Chondrocyte (in vitro differentiated cells): ENCODE data around the gene ARHGAP22. TPM values are rescaled to one million over a fixed set of nuclear protein-coding genes. Genes with fewer than 3 reads are reported as not detected.
A peak's percentile ranks its signal among the peaks of the same experiment; 100 is the strongest.

Experiments used
- DNase-seq: peaks from one replicate; pipeline ENCODE4 v3.0.0; 2021; ENCODE audit warnings: mixed read lengths, low spot score
- H3K27ac Mint-ChIP-seq: one replicate; pipeline ENCODE4 v1.8.0; 2021; ENCODE audit warnings: mild to moderate bottlenecking, moderate library complexity, mixed read lengths; ENCODE audit not compliant: unreplicated experiment
- H3K27me3 Mint-ChIP-seq: 2 replicates; pipeline ENCODE4 v1.8.0; 2021; ENCODE audit warnings: low read depth, mixed read lengths
- H3K36me3 Mint-ChIP-seq: 2 replicates; pipeline ENCODE4 v1.8.0; 2021; ENCODE audit warnings: low read depth, mixed read lengths
- H3K4me1 Mint-ChIP-seq: 2 replicates; pipeline ENCODE4 v1.8.0; 2021; ENCODE audit warnings: low read depth, mild to moderate bottlenecking, mixed read lengths
- H3K4me3 Mint-ChIP-seq: one replicate; pipeline ENCODE4 v1.8.0; 2021; ENCODE audit warnings: mild to moderate bottlenecking, moderate library complexity, mixed read lengths; ENCODE audit not compliant: unreplicated experiment
- H3K9me3 Mint-ChIP-seq: 2 replicates; pipeline ENCODE4 v1.8.0; 2021; ENCODE audit warnings: low read depth, mixed read lengths
- total RNA-seq: library from RNA; stranded (reverse); gene quantifications from 3 replicates; pipeline ENCODE4 v1.2.1, GENCODE V29; 2021
- TF ChIP-seq, protein P1 (sequence below): fragments of 200-600 bp; sonication (generic); IDR thresholded peaks from 2 replicates; pipeline ENCODE4 v1.5.0; 2021; ENCODE audit warnings: antibody characterized with exemption, mild to moderate bottlenecking, moderate library complexity

The ARHGAP22 gene
- total RNA-seq, 1 donor from 2014 or later: 8.8 TPM

- Mint-ChIP-seq H3K9me3 (no peaks in the 10 kb centered on the region), H3K27ac (no peak overlapping the region), H3K27me3 (no peaks in the 10 kb centered on the region), H3K4me3 (no peak overlapping the region), H3K4me1 (peaks cover 8% of the 10 kb centered on the region), H3K36me3 (no peaks in the 10 kb centered on the region)
- TF ChIP-seq, protein P1, sequence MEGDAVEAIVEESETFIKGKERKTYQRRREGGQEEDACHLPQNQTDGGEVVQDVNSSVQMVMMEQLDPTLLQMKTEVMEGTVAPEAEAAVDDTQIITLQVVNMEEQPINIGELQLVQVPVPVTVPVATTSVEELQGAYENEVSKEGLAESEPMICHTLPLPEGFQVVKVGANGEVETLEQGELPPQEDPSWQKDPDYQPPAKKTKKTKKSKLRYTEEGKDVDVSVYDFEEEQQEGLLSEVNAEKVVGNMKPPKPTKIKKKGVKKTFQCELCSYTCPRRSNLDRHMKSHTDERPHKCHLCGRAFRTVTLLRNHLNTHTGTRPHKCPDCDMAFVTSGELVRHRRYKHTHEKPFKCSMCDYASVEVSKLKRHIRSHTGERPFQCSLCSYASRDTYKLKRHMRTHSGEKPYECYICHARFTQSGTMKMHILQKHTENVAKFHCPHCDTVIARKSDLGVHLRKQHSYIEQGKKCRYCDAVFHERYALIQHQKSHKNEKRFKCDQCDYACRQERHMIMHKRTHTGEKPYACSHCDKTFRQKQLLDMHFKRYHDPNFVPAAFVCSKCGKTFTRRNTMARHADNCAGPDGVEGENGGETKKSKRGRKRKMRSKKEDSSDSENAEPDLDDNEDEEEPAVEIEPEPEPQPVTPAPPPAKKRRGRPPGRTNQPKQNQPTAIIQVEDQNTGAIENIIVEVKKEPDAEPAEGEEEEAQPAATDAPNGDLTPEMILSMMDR: no peak
- DNase-seq: peak; percentile 90
Measured at GRCh38 chr10:48465860-48466521, 138.9 kb downstream of the ARHGAP22 start.

- H3K9me3 Mint-ChIP-seq: no peaks in the 10 kb centered on the region
- no peak overlapping the region for H3K4me3 Mint-ChIP-seq
- TF ChIP-seq, protein P1: no peak
- peaks cover 8% of the 10 kb centered on the region for H3K4me1 Mint-ChIP-seq
- H3K27ac Mint-ChIP-seq: no peak overlapping the region
- DNase-seq: no peak
- H3K27me3 Mint-ChIP-seq: no peaks in the 10 kb centered on the region
- H3K36me3 Mint-ChIP-seq: no peaks in the 10 kb centered on the region
Measured at GRCh38 chr10:48464871-48465736, 139.8 kb downstream of the ARHGAP22 start.

DNA sequence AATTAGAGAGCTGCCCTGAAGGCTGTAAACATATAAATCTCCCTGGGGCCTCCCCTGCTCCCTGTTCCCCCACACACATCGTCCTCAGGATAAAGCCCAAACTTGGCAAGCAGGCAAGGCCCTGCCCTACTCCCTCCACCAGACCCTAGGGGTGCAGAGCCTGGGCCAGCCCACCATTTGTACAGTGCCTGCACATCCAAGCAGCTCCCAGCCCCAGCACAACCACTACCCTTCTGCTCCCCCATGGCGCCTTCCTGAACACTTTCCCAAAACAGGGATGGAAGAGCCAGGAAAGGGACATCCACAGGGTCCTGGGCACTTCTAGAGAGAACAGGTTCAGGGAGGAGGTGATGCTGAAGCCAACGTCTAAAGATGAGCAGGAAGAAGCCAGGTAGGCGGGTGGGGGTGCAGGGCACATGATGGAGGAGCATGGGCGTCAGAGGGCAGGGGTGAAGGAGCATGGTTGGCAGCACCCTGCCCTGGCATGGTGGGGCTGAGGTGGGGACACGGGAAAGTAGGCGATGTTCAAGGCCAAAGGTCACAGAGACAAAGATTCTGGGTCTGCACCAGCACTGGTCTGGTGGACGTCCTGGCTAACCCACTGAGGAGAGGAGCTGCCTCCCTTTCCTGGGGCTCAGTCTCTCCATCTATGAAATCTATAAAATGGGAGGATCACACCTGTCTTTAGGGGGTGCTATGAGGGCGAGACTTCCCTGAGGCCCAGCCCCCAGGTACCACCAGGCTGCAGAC is 140.6 kb downstream of the ARHGAP22 start:
- no peaks in the 10 kb centered on the region for H3K27me3 Mint-ChIP-seq
- no peak for DNase-seq
- H3K4me1 Mint-ChIP-seq: peaks cover 8% of the 10 kb centered on the region
- TF ChIP-seq, protein P1: no peak
- no peaks in the 10 kb centered on the region for H3K36me3 Mint-ChIP-seq
- H3K27ac Mint-ChIP-seq: no peak overlapping the region
- H3K4me3 Mint-ChIP-seq: no peak overlapping the region
- no peaks in the 10 kb centered on the region for H3K9me3 Mint-ChIP-seq

- TF ChIP-seq, protein P1: peak; percentile 32
- H3K9me3 Mint-ChIP-seq: no peaks in the 10 kb centered on the region
- peaks cover 8% of the 10 kb centered on the region for H3K4me1 Mint-ChIP-seq
- no peak for DNase-seq
- no peak overlapping the region for H3K4me3 Mint-ChIP-seq
- H3K36me3 Mint-ChIP-seq: no peaks in the 10 kb centered on the region
- no peaks in the 10 kb centered on the region for H3K27me3 Mint-ChIP-seq
- no peak overlapping the region for H3K27ac Mint-ChIP-seq
Measured at GRCh38 chr10:48463318-48464003, 141.4 kb downstream of the ARHGAP22 start.
